Measurements from ENCODE around the gene CTDP1.

Gene CTDP1

DNA sequence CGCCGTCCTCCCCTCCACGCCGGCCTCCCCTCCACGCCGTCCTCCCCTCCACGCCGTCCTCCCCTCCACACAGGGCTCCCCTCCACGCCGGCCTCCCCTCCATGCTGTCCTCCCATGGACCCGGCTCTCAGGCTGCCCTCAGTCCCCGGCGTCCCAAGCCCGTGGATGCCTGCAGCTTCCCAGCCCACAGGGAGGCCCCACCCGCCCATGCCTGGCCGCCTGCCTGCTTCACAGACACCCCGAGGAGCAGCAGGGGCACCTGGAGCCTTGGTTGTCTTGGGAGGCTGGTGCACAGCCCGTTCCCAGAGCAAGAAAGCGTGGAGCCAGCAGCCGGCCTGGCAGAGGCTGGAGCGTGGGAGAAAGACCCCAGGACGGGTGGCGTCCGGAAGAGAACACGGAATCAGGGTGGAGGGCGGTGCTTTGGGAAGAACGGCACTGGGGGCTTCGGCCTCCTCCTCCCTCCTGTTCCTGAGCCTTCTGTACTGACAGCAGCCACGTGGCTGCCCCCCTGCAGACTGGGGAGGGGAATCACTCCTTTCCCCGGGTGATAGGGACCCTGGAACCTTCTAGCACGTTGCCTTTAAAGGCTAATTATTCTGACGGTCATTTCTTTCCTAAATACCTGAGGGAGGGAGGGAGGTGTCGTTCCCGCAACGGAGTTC, 92.0 kb downstream of the CTDP1 start:
- in situ Hi-C loops (cut with HindIII; ENCODE audit: low sequenced_read_pairs): no loop called here
- TF ChIP-seq, protein P1, sequence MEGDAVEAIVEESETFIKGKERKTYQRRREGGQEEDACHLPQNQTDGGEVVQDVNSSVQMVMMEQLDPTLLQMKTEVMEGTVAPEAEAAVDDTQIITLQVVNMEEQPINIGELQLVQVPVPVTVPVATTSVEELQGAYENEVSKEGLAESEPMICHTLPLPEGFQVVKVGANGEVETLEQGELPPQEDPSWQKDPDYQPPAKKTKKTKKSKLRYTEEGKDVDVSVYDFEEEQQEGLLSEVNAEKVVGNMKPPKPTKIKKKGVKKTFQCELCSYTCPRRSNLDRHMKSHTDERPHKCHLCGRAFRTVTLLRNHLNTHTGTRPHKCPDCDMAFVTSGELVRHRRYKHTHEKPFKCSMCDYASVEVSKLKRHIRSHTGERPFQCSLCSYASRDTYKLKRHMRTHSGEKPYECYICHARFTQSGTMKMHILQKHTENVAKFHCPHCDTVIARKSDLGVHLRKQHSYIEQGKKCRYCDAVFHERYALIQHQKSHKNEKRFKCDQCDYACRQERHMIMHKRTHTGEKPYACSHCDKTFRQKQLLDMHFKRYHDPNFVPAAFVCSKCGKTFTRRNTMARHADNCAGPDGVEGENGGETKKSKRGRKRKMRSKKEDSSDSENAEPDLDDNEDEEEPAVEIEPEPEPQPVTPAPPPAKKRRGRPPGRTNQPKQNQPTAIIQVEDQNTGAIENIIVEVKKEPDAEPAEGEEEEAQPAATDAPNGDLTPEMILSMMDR (IDR thresholded peaks at IDR 0.05; ENCODE audit: low read depth, low read length): no peak
- H3K4me3 ChIP-seq (ENCODE audit: low read depth, low read length): no peak overlapping the region
- no peak for DNase-seq (ENCODE audit: low read depth, low spot score)

DNA sequence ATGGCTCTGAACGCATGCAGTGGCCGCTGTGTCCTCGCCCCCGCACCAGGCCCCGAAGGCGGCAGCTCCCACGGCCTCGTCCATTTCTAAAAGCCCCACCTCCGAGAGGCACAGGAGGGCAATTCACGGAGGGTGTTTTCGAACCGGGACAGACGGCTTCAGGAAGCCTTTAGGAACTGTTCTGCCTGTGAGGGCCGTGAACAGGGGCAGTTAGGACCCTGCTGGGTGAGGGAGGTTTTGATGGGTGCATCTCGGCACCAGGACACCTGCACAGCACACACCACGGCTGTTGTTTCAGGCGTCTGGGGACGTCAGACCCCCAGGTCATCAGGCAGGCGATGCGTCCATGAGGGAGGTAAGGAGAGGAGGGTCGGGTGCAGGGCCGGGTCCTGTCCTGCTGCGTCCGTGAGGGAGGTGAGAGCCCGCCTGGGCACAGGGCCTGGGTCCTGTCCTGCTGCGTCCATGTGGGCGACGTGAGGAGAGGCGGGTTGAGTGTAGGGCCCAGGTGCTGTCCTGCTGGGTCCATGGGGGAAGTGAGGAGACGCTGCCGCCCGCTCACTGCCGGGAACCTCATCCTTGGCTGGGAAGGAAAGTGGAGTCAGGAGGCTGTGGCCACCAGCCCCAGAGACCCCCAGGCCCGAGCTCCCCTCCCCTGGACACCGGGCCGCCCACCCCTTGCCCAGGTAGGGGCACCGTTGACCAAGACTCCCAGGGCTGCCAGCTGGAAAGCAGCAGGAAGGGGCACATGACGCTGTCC, 92.7 kb downstream of the CTDP1 start:
- in situ Hi-C loops (cut with HindIII; ENCODE audit: low sequenced_read_pairs): no loop called here
- DNase-seq (ENCODE audit: low read depth, low spot score): no peak
- no peak overlapping the region for H3K4me3 ChIP-seq (ENCODE audit: low read depth, low read length)
- TF ChIP-seq, protein P1 (IDR thresholded peaks at IDR 0.05; ENCODE audit: low read depth, low read length): no peak

DNA sequence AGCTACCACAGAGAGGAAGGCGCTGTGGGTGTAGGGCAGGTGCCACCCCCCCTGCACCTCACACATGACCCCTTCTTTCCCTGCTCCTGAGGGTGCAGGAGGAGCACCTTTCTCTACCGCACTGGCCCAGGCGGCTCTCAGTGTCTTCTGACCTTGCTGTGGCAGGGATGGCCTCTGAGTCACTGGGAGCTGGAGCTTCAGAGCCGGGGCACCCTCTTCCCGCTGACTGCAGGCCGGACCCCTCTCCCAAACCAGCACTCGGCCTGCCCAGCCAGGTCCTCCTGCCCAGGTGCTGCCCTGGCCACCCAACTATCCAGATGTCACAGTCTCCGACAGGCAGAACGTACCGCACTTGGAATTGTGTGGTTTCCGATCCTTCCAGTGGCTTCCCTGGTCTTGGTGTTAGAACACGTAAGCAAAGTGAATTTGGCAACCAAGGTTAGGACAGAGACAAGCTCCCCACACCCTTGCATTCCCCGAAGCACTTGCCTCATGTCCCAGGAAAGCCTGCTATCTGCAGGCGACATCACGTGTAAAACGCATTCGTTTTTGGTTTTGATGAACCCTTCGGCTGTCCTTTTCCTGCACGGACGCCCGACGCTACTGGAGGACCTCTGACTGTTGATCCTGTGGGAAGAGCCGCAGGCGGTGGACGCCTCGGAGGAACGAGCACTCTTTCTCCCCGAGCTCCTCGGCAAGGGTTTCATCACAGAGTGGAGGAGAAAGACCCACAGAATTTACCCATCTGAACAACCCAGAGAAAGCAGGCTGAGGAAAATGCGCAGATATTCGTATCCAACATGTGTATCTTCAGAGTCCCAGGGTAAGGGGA, 93.5 kb downstream of the CTDP1 start:
- no peak overlapping the region for H3K4me3 ChIP-seq (ENCODE audit: low read depth, low read length)
- no peak for DNase-seq (ENCODE audit: low read depth, low spot score)
- in situ Hi-C loops (cut with HindIII; ENCODE audit: low sequenced_read_pairs): no loop called here
- TF ChIP-seq, protein P1 (IDR thresholded peaks at IDR 0.05; ENCODE audit: low read depth, low read length): no peak

DNA sequence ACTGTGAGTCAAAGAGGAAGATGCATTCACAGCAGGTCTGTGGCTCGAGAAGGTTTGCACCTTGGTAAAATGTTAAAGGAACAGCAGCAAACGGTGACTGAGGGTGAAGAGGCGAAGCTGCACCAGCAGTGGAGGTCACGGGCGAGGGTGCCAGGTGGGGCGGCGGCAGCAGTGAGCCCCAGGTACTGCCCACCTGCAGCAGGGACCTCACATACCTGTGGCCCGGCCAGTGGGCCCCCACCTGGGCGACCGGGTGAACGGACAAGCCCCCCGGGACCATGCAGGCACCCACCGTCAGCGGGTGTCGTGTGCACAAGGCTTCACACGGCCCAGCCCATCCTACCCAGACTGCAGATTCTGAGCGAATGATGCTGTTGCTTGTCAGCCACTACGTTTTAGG, 94.5 kb downstream of the CTDP1 start:
- in situ Hi-C loops (cut with HindIII; ENCODE audit: low sequenced_read_pairs): no loop called here
- TF ChIP-seq, protein P1 (IDR thresholded peaks at IDR 0.05; ENCODE audit: low read depth, low read length): no peak
- no peak overlapping the region for H3K4me3 ChIP-seq (ENCODE audit: low read depth, low read length)
- no peak for DNase-seq (ENCODE audit: low read depth, low spot score)

DNA sequence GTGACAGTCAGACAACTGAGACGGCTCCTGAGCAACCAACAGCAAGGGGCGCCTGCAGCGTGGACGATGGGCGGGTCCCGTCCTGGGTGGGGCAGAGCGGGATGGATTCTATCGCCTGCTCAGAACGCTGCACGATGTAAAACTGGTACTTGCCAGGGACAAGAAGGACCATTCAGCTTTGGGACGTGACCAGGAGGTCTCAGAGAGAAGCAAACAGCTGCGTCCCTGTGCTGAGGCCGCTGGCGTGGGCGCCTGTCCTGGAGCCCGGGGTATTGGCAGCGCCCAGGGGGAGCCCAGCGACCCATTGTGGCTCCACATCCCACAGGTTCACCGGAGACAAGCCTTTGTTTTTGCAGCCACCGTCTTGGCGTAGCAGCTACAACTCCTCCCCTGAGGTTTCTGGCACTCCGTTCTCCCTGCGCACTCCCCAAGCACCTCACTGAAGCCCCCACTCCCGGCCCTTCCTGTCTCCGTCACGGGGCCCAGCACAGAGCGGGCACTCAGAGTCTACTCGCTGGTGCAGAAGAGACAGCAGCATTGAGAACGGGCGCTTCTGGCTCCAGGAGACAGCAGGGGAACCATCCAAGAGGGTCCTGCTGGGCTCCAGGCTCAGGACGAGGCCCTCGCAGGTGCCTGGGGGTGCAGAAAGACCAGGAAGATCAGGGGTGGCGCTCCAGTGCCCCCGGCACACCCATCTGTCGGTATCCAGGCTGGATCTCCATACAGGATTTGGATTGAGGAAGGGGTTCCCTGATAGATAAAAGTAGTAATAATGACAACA, 96.0 kb downstream of the CTDP1 start:
- no peak overlapping the region for H3K4me3 ChIP-seq (ENCODE audit: low read depth, low read length)
- TF ChIP-seq, protein P1 (IDR thresholded peaks at IDR 0.05; ENCODE audit: low read depth, low read length): no peak
- DNase-seq (ENCODE audit: low read depth, low spot score): no peak
- in situ Hi-C loops (cut with HindIII; ENCODE audit: low sequenced_read_pairs): no loop called here

DNA sequence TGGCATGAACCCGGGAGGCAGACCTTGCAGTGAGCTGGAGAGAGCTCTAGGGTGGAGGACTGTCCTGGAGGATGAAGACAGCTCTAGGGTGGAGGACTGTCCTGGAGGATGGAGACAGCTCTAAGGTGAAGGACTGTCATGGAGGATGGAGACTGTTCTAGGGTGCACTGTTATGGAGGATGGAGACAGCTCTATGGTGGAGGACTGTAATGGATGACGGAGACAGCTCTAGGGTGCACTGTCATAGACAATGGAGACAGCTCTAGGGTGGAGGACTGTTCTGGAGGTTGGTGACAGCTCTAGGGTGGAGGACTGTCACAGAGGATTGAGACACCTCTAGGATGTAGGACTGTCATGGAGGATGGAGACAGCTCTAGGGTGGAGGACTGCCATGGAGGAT, 97.1 kb downstream of the CTDP1 start:
- in situ Hi-C loops (cut with HindIII; ENCODE audit: low sequenced_read_pairs): no loop called here
- H3K4me3 ChIP-seq (ENCODE audit: low read depth, low read length): no peak overlapping the region
- no peak for DNase-seq (ENCODE audit: low read depth, low spot score)
- TF ChIP-seq, protein P1 (IDR thresholded peaks at IDR 0.05; ENCODE audit: low read depth, low read length): no peak

All from astrocyte of the spinal cord (primary cell).